Measurements from ENCODE around the gene PLIN4.

DNA sequence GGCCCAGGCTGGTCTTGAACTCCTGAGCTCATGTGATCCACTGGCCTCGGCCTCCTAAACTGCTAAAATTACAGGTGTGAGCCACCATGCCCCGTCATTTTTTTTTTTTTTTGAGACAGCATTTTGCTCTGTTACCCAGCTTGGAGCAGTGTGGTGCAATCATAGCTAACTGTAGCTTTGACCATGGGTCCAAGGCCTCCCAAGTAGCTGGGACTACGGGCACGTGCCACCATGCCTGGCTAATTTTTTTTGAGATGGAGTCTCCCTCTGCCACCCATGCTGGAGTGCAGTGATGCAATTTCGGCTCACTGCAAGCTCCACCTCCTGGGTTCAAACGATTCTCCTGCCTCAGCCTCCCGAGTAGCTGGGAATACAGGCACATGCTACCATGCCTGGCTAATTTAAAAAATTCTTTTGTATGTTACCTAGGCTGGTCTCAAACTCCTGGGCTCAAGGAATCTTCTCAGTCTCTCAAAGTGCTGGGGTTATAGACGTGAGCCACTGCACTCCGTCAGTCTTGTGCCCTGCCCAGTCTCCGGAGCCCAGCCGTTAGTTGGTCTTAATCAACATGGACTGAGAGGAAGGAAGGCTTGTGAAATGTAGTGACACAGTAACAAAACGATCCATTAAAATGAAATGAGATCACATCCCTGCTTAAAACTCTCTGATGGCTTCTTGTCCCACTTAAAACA lies 23.0 kb upstream of the PLIN4 start:
- TF ChIP-seq, protein P1, sequence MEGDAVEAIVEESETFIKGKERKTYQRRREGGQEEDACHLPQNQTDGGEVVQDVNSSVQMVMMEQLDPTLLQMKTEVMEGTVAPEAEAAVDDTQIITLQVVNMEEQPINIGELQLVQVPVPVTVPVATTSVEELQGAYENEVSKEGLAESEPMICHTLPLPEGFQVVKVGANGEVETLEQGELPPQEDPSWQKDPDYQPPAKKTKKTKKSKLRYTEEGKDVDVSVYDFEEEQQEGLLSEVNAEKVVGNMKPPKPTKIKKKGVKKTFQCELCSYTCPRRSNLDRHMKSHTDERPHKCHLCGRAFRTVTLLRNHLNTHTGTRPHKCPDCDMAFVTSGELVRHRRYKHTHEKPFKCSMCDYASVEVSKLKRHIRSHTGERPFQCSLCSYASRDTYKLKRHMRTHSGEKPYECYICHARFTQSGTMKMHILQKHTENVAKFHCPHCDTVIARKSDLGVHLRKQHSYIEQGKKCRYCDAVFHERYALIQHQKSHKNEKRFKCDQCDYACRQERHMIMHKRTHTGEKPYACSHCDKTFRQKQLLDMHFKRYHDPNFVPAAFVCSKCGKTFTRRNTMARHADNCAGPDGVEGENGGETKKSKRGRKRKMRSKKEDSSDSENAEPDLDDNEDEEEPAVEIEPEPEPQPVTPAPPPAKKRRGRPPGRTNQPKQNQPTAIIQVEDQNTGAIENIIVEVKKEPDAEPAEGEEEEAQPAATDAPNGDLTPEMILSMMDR (IDR thresholded peaks at IDR 0.05; ENCODE audit: extremely low read depth in 1 of 2, insufficient read depth in 1 of 2, low read depth in 1 of 2, low read length in 2 of 2): no peak
- TF ChIP-seq POLR2AphosphoS5 (IDR thresholded peaks at IDR 0.05; ENCODE audit: insufficient read depth, low read depth, low read length) (no peak), POLR2A (IDR thresholded peaks at IDR 0.05; ENCODE audit: low read depth, low read length) (no peak), EZH2 (IDR thresholded peaks at IDR 0.05; ENCODE audit: borderline replicate concordance, low read depth, low read length, severe bottlenecking) (no peak), FOS (IDR thresholded peaks at IDR 0.05; ENCODE audit: borderline replicate concordance, insufficient read depth, low read length) (no peak), JUN (IDR thresholded peaks at IDR 0.05; ENCODE audit: borderline replicate concordance, insufficient read depth, insufficient read length, low read depth) (no peak), MYC (IDR thresholded peaks at IDR 0.05; ENCODE audit: low read depth, low read length) (no peak)
- TF ChIP-seq, protein P2, sequence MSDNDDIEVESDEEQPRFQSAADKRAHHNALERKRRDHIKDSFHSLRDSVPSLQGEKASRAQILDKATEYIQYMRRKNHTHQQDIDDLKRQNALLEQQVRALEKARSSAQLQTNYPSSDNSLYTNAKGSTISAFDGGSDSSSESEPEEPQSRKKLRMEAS (IDR thresholded peaks at IDR 0.05; ENCODE audit: insufficient read depth, insufficient read length): no peak
